ENCODE measurements around the gene CPHXL.

The CPHXL gene

DNA sequence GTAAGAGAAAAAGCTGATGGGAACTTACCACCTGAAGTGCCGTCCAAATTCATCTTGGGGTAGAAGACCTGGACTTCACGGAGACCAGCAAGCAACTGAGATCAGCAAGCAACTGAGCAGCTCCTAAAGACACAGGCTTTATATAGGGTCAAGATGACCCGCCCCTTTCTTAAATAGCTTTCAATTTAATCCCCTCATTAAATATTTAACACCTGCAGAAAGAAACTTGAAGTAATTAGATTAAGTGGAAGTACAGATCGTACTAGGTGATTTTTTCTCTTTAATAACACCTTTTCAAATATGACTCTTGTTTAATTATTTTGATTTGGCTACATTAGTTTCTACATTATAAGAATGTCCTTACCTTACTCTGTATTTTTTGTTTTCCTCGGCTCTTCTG lies at the start of gene CPHXL:
CPHXL (minus strand) TSS at position 101 of the 400 bp plus-strand sequence; CDS start at position 53, 48 bp downstream.
- DNase-seq, result no peak

DNA sequence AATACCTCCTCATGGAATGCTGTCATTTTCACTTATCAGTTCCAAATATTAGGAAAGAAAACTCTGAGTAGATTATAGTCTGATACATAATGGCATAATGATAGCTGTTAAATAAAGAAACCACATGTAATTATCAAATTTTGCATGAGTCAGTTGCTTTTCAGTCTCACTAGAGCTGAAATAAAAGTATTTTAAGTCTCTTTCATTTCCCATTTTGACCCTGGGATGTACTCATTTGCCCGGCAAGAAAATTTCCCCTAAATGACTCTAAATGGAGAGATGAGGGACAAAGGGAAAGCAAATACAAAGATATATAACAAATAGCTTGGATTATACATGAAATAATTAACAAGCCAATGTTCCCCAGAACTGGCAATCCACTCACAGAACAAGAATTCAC lies 47.9 kb upstream of the CPHXL start:
- no peak for DNase-seq

DNA sequence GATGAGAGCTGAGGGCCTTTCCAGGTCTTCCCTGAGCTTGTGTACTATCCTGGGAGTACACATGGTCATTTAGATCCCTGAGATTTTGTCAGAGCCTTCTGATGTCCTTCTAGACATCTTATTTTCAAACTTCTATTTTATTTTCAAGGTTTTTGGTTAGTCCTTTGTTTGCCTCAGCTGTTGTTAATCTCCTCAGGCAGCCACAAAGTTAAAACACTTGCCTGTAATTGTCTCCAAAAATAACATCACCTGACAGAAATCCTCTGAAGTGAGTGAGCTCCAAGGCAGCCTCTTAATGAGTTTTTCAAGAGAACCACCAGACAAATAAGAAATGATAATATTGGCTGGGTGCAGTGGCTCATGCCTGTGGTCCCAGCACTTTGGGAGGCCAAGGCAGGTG lies 43.8 kb upstream of the CPHXL start:
- no peak for DNase-seq

DNA sequence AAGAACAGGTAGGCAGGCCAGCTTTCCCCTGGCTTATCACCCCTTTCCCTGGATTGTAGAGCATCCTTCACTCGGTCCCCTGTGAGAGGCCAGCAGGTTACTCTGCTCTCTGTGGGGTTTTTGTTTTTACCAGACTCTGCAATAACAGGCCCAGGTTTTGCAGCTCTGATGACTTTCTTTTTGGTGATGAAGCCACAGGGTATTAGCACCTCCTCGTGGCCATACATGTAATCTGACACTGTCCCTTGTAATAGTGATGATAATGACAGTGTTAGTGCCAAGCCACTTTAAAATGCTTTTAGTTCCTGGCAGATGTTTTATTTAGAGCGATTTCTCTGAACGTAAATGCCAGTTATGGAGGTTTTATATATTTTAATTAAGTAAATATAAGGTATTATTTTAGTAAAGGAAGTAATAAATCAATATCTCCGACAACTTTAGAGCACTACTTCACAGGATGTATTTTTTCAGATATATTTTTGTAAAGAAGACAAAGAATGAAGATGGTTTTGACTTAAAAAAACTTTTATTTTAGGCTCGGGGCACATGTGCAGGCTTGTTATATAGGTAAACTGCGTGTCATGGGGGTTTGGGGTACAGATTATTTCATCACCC lies 38.0 kb upstream of the CPHXL start:
- DNase-seq, result peak; percentile 84

DNA sequence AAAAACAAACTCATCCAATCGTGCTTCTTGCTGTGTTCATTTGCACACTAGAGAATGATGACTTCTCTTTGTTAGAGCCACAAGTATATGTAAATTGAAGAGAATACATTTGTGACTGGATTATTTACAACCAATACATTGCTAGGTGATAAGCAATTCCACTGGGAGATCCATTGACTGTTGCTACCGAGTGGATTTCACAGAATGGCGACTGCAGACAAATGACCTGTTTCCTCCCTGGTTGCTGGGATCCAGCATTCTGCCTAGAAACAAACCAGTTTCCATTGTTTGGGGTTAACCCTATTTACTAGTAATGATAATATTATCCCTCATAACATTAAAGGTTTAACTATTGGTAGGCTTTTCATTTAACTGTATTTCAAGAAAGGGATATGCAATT lies 36.9 kb upstream of the CPHXL start:
- DNase-seq, result no peak

DNA sequence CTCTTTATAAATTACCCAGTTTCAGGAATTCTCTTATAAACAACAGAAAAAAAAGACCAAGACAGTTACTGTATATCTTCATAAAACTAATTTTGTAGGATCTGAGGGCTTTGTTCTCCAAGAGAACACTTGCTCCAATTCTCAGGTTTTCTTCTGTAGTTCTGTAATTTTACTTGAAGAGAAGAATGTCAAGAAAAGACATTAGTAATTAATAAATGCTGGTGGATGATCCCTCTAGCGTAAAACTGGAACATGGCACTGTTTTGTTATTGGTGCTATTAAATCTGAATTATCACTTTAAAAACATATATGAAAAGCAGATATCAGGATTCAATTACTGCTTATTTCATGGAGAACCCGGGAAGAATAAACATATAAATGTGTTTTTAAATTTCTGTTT lies 36.5 kb upstream of the CPHXL start:
- DNase-seq, result no peak

DNA sequence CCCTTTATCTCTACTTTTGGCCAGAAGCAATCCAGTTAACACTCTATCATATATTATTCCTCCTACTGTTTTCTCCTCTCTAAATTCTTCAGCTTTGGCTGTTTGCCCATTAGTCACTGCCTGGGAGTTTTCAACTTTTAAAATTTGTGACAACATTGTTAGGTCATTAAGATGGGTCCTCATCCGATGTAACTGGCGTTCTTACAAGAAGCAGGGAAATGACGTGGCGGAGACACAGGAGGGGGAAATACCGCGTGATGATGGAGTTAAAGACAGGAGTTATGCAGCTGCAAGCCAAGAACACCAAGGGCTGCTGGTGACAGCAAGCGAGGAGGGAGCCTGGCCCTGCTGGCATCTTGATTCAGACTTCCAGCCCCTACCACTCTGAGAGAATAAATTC lies 34.8 kb upstream of the CPHXL start:
- DNase-seq, result no peak

DNA sequence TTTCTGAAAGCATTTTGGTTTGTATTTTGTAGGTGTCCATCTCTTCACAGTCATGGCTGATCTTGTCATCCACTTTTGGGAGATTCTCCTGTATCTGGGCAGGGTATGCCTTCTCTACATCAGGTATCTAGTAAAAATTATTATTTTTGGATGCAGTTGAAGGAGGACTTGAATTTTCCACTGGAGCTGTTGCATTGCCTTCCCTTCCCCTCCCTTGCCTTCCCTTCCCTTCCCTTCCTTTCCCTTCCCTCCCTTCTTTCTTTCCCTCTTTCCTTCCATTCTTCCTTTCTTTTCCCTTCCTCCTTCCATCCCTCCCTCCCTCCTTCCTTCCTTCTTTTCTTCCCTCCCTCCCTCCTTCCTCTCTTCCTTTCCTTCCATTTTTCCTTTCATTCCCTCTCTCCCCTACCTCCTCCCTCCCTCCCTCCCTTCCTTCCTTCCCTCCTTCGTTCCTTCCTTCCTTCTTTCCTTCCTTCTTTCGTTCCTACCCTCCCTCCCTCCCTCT lies 33.8 kb upstream of the CPHXL start:
- DNase-seq, result no peak

DNA sequence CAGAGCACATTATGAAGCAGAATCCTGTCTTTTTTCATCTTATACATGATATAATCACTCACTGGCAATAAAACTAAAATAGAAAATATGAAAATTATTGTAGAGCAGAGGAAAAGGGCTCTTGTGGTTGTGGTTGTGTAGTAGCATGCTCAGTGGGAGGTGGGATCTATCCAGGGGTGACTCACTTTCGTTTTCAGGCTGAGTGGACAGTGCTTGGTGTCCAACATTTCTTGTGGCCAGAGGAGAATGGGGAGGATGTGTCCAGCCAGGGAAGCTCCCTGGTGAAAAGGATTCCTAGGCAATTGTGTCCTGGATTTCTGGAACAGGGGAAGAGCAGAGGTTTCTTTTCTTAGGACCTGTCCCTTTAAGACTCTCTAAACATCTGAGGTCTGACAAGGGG lies 31.9 kb upstream of the CPHXL start:
- peak; percentile 36 for DNase-seq

DNA sequence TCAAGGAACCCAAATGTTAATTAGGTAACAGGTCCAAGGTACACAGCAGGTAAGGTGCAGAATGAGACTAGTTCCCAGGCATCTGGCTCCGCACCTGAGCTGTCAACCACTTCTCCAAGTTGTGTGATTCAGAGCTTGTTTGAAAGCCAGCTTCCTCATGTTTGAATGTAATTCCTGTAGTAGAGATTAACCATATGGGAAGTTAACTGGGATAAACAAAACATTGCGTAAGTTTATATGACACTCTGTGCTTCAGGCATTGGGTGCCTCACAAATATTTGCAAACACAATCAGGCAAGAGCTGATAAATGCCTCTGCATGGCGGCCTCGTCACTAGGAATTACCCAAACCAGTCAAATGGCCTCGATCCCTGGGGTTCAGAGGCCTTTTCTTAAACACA lies 27.9 kb upstream of the CPHXL start:
- DNase-seq, result no peak

DNA sequence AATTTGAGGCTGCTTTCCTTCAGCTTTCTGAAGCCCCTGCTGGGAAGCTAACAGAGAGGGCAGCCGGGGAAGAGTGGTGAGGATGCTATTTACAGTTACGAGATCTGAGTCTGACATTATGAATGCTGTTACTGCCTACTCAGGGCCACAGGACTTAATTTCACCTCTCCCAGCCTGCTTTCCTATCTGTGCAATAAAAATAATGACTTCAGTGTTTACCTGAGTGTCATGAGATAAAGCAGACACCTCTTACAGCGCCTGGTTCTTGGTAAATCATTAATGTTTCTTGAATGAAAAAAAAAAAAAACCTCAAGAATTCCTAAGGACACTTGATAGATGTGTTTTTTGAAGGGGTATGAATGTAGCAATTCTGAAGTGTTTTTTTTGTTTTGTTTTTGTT lies 24.2 kb upstream of the CPHXL start:
- DNase-seq, result no peak

DNA sequence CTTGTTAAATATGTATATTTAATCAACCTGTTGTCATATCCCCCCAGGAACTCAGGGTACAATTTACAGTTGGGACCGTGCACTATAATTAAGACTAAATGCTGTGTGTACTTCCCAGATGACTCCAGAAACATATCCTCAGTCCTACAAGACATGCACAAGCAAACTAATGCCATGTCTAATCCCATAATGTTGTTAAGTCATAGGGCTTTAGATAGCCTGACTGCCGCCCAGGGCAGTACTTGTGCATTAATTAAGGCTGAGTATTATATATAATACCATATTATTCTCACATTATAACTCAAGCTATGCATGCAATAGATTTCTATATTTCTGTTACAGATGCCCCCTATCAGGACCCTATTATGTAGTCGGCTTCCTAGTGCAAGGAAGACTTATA lies 20.1 kb upstream of the CPHXL start:
- DNase-seq, result no peak

DNA sequence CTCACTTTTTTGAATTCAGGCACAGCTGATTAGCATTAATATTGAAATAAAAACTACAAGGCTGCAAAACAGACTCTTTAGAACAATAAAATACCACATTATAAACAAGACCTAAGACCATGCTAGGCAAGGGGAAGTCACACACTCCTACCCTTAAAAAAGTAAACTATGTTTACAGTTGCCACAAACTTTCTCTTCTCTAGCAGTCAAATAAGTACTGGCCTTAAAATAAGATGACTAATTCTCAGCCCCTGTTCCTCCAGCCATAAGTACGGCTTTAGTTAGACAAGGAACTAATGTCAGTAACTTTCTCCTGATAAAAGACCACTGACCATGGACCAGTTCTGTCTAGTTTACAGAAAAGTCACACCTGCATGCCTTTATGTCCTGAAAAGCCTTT lies 19.5 kb upstream of the CPHXL start:
- DNase-seq, result no peak

DNA sequence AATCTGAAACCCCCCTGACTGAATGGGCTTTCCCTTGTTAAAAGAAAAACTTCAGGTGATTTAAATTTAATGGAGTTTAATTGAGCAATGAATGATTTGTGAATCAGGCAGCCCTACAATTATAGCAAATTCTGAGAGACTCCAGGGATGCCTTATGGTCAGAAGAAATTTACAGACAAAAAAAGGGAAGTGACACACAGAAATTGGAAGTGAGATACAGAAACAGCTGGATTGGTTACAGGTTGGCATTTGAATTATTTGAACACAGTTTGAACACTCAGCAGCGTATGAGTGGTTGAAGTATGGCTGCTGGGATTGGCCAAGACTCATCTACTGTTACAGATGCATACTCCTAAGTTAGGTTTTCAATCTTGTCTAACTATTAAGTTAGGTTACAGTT lies 19.0 kb upstream of the CPHXL start:
- DNase-seq, result no peak

DNA sequence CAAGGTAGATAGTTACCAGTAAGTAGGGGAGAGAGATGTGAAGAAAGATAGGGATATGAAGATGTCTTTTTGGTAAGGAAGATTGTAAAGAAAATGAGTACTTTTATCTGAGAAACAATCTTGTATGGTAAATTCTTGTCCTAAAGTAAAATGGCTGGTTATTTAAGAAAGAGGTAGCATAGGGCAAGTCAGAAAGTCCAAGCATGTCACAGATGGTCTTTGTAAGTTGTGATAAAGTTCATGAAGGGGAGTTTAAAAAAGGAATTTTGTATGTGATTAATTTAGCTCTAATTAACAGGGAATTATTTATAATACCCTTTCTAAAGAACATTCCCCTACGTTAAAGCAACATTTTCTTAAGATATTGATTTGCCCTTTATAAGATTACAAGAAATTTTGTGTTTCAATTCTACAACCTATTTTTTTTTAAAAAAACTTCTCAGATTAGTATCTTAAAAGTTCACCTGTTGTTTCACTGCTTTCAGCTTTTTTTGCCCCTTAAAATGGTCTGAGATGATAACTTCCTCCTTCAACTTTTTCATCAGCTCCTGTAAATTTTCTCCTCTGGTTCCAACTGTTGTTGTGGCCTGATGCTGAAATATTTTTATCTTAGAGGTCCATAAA lies 16.2 kb upstream of the CPHXL start:
- peak; percentile 68 for DNase-seq

DNA sequence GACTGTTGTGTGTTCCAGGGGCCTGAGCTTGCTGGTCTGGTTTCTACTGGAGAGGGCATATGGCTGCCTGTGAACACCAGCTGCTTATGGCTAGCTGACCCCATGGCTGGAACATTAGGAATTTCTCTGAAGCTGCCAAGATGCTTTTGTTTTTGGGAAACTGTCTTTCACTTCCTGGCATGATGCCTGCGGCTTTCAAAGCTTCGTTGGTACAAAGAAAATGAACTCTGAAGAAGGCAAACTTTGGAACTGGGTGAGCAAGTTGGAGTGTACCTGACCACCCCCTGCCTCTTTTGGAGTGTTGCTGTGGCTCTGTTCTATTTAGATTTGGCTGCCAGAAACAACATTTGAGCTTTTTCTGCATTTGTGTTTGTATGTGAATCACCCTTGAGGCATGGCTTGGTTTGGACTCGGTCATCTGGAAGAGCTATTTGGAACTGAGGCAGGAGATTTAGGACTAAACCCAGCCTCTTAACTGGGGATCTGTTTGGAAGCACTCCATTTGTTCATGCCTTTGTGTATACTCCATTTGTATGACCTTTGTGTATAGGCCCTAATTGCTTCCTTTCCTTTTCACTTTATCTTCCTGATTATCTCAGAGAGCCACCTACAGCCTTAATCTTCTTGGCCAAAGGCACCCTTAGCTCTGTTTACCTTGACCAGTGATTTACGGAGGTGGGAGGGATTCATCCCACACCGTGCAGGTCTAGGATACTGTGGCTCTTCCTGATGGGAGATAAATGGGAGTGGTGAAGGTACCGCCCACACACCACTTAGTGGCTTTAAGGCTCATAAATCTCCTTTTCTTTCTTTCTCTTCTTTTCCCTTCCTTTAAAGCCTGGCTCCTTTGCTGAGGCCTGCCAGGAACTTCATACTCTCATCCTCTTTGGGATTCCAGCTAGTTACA lies 7.3 kb upstream of the CPHXL start:
- DNase-seq, result no peak

DNA sequence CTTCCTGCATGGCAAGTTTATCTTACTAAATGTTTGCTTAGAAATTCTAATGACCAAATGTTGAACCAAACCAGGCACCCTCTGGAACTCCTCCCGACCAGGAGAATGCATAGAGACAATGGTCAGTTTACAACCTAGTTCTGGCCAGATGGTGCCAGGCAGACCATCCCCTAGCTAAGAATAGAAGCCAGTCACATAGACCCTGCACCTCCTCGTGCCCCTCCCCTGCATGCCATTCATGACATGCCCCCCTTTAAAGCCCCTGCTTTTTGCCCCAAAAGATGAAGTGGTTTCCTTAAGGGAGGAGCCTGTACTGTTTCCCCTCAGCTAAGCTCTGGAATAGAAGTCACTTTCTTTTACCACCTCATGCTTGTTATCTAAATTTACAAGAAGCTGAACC lies 6.6 kb upstream of the CPHXL start:
- DNase-seq, result no peak

DNA sequence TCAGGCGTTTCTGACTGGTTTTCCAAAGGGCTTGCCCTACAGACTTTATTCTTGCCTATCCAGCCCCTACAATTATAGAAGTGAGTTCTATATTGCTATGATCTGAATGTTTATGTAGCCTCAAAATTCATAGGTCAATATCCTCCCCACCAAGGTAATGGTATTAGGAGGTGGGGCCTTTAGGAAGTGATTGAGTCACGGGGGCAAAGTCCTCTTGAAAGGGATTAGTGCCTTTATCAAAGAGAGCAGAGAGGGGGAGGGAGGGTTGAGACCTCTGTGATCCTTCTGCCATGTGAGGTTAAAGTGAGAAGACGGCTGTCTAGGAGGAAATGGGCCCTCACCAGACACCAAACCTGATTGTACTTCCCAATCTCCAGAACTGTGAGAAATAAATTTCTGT lies 931 bp upstream of the CPHXL start:
- no peak for DNase-seq

DNA sequence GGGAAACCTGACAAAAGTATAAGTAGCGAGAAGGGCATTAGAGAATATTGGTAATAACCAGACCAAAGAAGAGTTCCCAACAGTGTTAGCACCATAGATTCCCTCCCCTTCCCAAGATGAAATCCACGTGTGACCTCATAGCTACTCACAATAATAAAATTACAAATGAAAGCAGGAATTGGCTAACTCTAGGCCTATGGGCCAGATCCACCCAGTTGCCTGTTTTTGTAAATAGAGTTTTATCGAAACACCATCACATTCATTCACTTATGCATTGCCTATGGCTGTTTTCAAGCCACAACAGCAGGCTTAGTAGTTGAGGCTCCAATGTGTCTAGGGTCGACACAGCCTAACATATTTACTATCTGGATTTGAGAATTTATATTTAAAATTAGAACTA lies 7.8 kb downstream of the CPHXL start:
- DNase-seq, result no peak

DNA sequence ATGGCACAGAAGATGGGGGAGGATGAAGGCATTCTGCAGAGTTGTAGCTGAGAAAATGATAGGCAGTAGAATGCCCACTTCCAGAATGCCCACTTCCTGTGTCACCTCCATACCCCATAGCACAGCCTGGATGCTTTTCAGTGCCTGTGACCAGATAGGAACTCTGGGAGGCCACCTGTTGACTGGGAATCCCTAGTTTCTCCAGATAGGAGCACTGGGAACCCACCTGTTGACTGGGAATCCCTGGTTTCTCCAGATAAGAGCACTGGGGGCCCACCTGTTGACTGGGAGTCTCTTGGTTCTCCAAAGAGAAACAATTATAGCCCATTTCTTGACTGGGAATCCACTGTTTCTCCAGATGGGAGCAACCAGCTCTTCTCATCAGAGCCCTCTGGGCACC lies 11.6 kb downstream of the CPHXL start:
- no peak for DNase-seq

DNA sequence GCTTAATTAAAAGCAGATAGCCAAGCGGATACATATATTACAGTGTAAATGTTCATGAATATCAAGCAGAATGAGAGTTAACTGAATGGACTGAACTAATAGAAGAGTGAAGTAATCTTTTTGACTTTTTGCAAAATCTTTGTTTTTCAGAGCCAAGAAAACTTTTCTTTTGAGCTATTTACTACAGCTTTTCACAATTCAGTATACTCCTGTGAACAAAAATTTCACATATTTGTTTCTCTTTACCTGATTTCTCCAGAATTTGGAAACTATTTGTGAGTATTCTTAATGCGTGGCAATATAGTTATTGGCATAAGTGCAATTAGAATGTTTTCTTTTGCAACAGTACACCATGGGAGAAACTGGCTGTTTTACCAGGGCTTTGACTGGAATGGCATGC lies 15.9 kb downstream of the CPHXL start:
- DNase-seq, result peak; percentile 14

DNA sequence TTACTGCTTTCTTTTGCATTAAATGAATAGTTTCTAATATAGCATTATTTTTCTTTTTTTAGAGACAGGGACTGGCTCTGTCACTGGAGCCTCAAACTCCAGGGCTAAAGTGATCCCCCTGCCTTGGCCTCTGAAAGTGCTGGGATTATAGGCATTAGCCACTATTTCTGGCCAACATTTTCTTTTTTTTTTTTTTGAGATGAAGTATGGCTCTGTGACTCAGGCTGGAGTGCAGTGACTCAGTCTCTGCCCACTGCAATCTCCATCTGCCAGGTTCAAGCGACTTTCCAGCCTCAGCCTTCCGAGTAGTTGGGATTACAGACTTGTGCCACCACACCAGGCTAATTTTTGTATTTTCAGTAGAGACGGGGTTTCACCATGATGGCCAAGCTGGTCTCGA lies 23.0 kb downstream of the CPHXL start:
- DNase-seq, result no peak

DNA sequence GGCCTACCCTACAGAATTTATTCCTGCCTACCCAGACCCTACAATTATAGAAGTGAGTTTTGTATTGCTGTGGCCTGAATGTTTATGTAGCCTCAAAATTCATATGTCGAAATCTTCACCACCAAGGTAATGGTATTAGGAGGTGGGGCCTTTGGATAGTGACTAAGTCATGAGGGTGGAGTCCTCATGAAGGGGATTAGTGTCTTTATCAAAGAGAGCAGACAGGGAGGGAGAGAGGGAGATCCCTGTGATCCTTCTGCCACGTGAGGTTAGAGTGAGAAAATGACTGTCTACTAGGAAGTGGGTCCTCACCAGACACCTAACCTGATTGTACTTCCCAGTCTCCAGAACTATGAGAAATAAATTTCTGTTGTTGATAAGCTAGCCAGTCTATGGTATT lies 24.0 kb downstream of the CPHXL start:
- DNase-seq, result peak; percentile 70

DNA sequence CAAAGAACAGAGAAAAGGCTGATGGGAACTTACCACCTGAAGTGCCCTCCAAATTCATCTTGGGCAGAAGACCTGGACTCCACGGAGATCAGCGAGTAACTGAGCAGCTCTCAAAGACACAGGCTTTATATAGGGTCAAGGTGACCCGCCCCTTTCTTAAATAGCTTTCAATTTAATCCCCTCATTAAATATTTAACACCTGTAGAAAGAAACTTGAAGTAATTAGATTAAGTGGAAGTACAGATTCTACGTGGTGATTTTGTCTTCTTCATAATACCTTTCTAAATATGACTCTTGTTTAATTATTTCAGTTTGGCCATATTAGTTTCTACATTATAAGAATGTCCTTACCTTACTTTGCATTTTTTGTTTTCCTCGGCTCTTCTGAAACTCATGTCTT lies 24.9 kb downstream of the CPHXL start, which contains the start of gene DUXB:
DUXB (minus strand) TSS at position 101 of the 400 bp plus-strand sequence; CDS start at position 58, 43 bp downstream.
- DNase-seq, result no peak
